ENCODE measurements around the gene RAPGEF4. TPM values are rescaled to one million over a fixed set of nuclear protein-coding genes. Genes with fewer than 3 reads are reported as not detected.

RAPGEF4 gene
- total and polyA plus RNA-seq, 9 of the 15 experiments (the other 6 are each of a cell fraction or from before 2014, with no cell fraction given): 0.04 to 0.33 (median 0.13) TPM; not detected in 6

GRCh38 chr2:173048897-173049661 is 313.4 kb downstream of the RAPGEF4 start (continued):
- TF ChIP-seq ZNF407 (IDR thresholded peaks at IDR 0.05; ENCODE audit: low read depth) (no peak), NFYB (IDR thresholded peaks at IDR 0.05; ENCODE audit: extremely low read depth, insufficient read length) (no peak), ZNF324 (CRISPR knock-in tag; IDR thresholded peaks at IDR 0.05) (no peak), HEY1 (CRISPR knock-in tag; IDR thresholded peaks at IDR 0.05; ENCODE audit: borderline replicate concordance) (no peak), ATF1 (CRISPR knock-in tag; IDR thresholded peaks at IDR 0.05) (no peak), ATF1 (tag; IDR thresholded peaks at IDR 0.05) (0 out of 2 replicates have a peak, but pooled peaks have one; percentile 26), NR2C2 (CRISPR knock-in tag; IDR thresholded peaks at IDR 0.05) (no peak), NR2C2 (tag; IDR thresholded peaks at IDR 0.05) (peak; percentile 32; the same call in 1 of the 2 replicates)
- TF ChIP-seq, protein P1, sequence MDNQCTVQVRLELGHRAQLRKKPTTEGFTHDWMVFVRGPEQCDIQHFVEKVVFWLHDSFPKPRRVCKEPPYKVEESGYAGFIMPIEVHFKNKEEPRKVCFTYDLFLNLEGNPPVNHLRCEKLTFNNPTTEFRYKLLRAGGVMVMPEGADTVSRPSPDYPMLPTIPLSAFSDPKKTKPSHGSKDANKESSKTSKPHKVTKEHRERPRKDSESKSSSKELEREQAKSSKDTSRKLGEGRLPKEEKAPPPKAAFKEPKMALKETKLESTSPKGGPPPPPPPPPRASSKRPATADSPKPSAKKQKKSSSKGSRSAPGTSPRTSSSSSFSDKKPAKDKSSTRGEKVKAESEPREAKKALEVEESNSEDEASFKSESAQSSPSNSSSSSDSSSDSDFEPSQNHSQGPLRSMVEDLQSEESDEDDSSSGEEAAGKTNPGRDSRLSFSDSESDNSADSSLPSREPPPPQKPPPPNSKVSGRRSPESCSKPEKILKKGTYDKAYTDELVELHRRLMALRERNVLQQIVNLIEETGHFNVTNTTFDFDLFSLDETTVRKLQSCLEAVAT (IDR thresholded peaks at IDR 0.05): no peak

All from K562 (cell line).